ENCODE results near the gene CDH4.

CDH4 gene

DNA sequence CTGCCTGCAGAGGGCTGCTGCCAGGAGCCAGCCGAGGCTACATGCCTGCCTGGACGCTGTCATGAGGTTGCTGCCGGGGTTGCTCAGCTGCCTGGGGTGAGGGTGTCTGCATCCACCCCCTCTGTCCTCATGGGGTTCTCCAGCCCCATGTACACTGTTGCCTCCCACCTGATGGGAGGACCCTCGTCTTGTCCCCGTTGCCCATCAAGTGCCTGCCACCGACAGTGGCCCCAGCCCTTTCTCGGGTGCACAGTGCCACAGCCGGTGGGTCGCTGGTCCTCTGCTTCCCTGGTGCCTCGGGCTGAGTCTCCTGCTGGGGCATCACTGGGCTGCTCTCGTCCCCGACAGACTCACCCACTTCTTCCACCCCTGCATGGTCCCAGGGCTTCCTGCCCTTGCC is 313.7 kb downstream of the CDH4 start:
- no peak overlapping the region for H3K9ac ChIP-seq (ENCODE audit: low read depth, low read length)
- no peak overlapping the region for H3K4me2 ChIP-seq (ENCODE audit: low read length)
- H3K36me3 ChIP-seq (ENCODE audit: insufficient read depth, low read length): no peaks in the 10 kb centered on the region
- H3K4me1 ChIP-seq (ENCODE audit: control insufficient read depth, insufficient read depth, low read length): peaks cover 2% of the 10 kb centered on the region
- H3K4me3 ChIP-seq (ENCODE audit: low read length): no peak overlapping the region
- H3K27me3 ChIP-seq (ENCODE audit: control insufficient read depth, insufficient read depth, low read length): no peaks in the 10 kb centered on the region
- H3K9me3 ChIP-seq (replicated peaks; ENCODE audit: low read length): no peaks in the 10 kb centered on the region

DNA sequence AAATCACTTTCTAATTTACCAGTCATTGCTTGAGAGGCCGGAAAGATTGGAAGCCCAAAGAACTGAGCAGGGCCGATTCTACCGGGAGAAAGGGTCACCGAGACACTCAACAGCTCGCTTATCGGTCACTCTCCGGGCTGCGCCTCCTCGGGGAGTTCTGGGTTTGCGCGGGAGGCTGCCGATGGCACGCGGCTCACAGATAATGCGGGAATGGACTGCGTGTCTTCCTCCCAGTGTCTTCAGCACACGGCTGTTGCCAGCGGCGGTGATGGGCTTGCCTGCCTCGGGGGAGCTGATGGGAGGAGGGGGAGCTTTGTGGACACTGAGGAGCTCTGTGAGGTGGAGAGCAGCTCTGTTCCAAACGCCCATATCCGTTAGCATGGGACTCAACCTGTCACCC is 314.6 kb downstream of the CDH4 start:
- H3K4me1 ChIP-seq (ENCODE audit: control insufficient read depth, insufficient read depth, low read length): no peaks in the 10 kb centered on the region
- no peak overlapping the region for H3K9ac ChIP-seq (ENCODE audit: low read depth, low read length)
- H3K27me3 ChIP-seq (ENCODE audit: control insufficient read depth, insufficient read depth, low read length): no peaks in the 10 kb centered on the region
- no peak overlapping the region for H3K4me3 ChIP-seq (ENCODE audit: low read length)
- H3K4me2 ChIP-seq (ENCODE audit: low read length): no peak overlapping the region
- H3K9me3 ChIP-seq (replicated peaks; ENCODE audit: low read length): no peaks in the 10 kb centered on the region
- no peaks in the 10 kb centered on the region for H3K36me3 ChIP-seq (ENCODE audit: insufficient read depth, low read length)

DNA sequence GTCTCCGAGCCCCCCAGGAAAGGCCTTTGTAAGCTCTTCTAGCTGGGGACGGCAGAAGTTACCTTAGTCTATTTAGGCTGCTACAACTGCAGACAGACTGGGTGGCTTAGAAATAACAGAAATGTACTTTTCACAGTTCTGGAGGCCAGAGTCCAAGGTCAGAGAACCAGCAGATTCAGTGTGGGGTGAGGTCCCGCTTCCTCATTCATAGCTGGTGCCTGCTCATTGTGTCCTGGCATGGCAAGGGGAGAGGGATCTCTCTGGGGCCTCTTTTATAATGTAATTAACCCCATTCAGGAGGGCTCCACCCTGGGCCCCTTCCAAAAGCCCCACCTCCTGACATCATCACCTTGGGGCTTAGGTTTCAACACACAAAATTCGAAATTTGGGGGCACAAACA is 315.1 kb downstream of the CDH4 start:
- no peaks in the 10 kb centered on the region for H3K4me1 ChIP-seq (ENCODE audit: control insufficient read depth, insufficient read depth, low read length)
- H3K4me3 ChIP-seq (ENCODE audit: low read length): no peak overlapping the region
- H3K9me3 ChIP-seq (replicated peaks; ENCODE audit: low read length): no peaks in the 10 kb centered on the region
- no peak overlapping the region for H3K9ac ChIP-seq (ENCODE audit: low read depth, low read length)
- H3K36me3 ChIP-seq (ENCODE audit: insufficient read depth, low read length): no peaks in the 10 kb centered on the region
- no peak overlapping the region for H3K4me2 ChIP-seq (ENCODE audit: low read length)
- H3K27me3 ChIP-seq (ENCODE audit: control insufficient read depth, insufficient read depth, low read length): no peaks in the 10 kb centered on the region

DNA sequence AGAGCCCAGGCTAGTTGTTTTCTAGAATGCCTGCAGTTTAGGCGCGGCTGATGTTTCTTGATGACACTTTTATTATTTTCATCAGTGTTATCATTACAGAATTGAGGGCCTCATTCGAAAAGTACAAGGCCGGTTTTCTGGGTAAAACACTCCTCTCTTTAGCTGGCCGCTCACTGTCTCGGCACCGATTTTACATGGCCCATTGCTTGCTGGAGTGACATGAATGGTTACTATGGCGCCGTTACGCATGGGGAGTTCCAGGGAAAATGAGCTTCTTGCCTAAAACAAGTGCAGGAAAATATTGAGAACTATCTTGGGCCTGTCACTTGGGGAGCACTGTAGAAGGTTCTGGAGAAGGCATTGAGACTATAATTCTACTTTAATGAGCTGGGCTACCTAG is 317.8 kb downstream of the CDH4 start:
- Histone ChIP-seq H3K9ac (ENCODE audit: low read depth, low read length) (no peak overlapping the region), H3K4me2 (ENCODE audit: low read length) (no peak overlapping the region), H3K36me3 (ENCODE audit: insufficient read depth, low read length) (no peaks in the 10 kb centered on the region), H3K9me3 (replicated peaks; ENCODE audit: low read length) (no peaks in the 10 kb centered on the region), H3K4me3 (ENCODE audit: low read length) (no peak overlapping the region), H3K4me1 (ENCODE audit: control insufficient read depth, insufficient read depth, low read length) (no peaks in the 10 kb centered on the region), H3K27me3 (ENCODE audit: control insufficient read depth, insufficient read depth, low read length) (no peaks in the 10 kb centered on the region)

DNA sequence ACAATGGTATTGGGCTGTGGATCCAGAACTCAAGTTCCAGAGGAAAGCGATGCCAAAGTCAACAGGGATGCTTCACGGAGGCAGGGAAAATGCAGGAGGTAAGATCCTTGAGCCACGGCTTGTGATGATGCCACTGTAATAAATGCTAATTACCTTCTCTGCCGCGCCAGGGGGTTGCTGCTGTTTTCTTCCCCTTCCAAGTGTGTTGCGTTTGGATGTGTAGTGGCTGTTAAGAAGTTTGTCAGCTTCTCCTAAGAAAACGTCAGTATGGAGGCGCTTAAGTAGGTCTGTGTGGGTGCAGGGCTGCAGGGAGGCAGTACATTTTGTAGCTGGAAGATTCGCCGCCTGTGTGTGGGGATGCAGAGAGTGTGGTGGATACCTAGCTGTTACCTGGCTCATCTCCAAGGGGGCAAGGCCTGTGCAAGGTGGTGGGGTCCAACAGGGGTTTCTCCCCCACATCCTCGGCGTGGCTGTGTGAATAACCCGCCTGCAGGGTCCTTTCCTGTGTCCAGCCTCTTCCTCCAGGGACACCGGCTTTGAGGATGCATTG is 318.7 kb downstream of the CDH4 start:
- H3K36me3 ChIP-seq (ENCODE audit: insufficient read depth, low read length): no peaks in the 10 kb centered on the region
- H3K9me3 ChIP-seq (replicated peaks; ENCODE audit: low read length): no peaks in the 10 kb centered on the region
- no peak overlapping the region for H3K4me2 ChIP-seq (ENCODE audit: low read length)
- H3K4me3 ChIP-seq (ENCODE audit: low read length): no peak overlapping the region
- no peak overlapping the region for H3K9ac ChIP-seq (ENCODE audit: low read depth, low read length)
- H3K4me1 ChIP-seq (ENCODE audit: control insufficient read depth, insufficient read depth, low read length): no peaks in the 10 kb centered on the region
- H3K27me3 ChIP-seq (ENCODE audit: control insufficient read depth, insufficient read depth, low read length): no peaks in the 10 kb centered on the region

DNA sequence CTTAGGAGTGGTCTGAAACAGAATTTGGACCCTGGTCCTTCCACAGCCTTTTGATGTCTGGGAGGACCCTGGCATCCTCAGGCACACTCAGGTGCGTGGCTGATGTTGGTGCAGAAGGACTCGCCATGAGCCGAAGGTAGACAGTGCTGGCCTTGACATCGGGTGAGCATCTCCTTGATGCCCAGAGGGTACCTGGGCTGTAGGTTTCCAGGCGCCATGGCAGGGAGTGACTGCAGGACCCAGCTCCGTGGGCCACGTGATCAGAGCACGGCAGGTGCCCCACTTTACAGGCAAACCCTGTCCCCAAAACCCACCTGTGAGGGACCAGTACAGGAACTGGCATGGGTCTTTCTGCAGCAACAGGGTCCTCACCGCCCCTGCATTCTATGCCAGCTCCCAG is 319.2 kb downstream of the CDH4 start:
- no peak overlapping the region for H3K9ac ChIP-seq (ENCODE audit: low read depth, low read length)
- H3K4me3 ChIP-seq (ENCODE audit: low read length): no peak overlapping the region
- no peaks in the 10 kb centered on the region for H3K4me1 ChIP-seq (ENCODE audit: control insufficient read depth, insufficient read depth, low read length)
- H3K36me3 ChIP-seq (ENCODE audit: insufficient read depth, low read length): no peaks in the 10 kb centered on the region
- no peaks in the 10 kb centered on the region for H3K27me3 ChIP-seq (ENCODE audit: control insufficient read depth, insufficient read depth, low read length)
- no peaks in the 10 kb centered on the region for H3K9me3 ChIP-seq (replicated peaks; ENCODE audit: low read length)
- H3K4me2 ChIP-seq (ENCODE audit: low read length): no peak overlapping the region

DNA sequence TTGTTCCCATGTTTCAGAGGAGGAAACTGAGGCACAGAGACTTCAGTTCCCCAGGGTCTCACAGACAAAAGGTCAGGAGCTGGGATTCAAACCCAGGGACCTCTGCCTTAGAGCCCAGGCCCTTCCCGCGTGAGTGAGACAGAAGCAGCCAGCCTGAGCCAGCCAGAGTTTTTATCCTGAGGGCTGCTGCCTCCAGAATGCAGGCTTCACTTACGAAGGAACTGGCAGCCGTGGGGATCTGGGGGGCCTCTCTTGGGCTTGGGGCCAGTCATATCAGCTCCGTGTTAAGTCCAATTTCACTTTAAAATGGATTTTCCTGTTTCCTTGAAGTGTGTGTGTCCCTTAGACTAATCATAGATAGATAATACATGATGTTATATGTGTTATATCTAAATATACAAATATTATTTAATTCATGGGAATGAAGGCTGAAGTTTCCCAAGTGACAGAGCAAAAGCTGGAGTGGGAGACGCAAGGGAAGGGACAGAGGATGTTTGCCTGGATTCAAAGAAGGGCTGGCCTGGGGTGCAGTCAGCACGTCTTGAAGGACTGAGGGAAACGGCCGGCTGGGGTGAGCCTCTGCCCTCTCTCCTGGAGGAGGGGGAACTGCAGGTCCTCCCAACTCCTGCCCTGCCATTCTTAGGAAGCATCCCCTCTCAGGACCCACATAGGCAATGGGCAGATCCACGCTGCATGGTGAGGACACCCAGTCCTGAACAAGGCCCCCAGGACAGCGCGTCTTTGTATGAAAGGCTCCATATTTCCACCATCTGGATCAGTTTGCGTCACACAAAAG is 320.1 kb downstream of the CDH4 start:
- Histone ChIP-seq H3K4me2 (ENCODE audit: low read length) (no peak overlapping the region), H3K4me1 (ENCODE audit: control insufficient read depth, insufficient read depth, low read length) (no peaks in the 10 kb centered on the region), H3K4me3 (ENCODE audit: low read length) (no peak overlapping the region), H3K9ac (ENCODE audit: low read depth, low read length) (no peak overlapping the region), H3K36me3 (ENCODE audit: insufficient read depth, low read length) (no peaks in the 10 kb centered on the region), H3K27me3 (ENCODE audit: control insufficient read depth, insufficient read depth, low read length) (no peaks in the 10 kb centered on the region), H3K9me3 (replicated peaks; ENCODE audit: low read length) (no peaks in the 10 kb centered on the region)

DNA sequence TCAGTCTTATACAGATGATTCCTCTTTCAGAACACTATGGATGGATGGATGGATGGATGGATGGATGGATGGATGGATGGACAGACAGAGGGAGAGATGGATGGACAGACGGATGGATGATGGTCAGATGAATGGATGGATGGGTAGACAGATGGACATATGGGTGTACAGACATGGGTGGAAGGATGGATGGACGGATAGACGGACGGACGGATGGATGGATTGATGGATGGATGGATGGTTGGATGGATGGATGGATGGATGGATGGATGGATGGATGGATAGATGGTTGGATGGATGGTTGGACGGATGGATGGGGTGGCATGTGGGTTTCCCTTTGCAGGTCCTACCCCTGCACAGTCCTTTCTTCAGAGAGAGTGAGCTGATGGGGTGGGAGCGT is 320.7 kb downstream of the CDH4 start:
- Histone ChIP-seq H3K36me3 (ENCODE audit: insufficient read depth, low read length) (no peaks in the 10 kb centered on the region), H3K9me3 (replicated peaks; ENCODE audit: low read length) (no peaks in the 10 kb centered on the region), H3K4me3 (ENCODE audit: low read length) (no peak overlapping the region), H3K9ac (ENCODE audit: low read depth, low read length) (no peak overlapping the region), H3K4me2 (ENCODE audit: low read length) (no peak overlapping the region), H3K27me3 (ENCODE audit: control insufficient read depth, insufficient read depth, low read length) (no peaks in the 10 kb centered on the region), H3K4me1 (ENCODE audit: control insufficient read depth, insufficient read depth, low read length) (no peaks in the 10 kb centered on the region)

DNA sequence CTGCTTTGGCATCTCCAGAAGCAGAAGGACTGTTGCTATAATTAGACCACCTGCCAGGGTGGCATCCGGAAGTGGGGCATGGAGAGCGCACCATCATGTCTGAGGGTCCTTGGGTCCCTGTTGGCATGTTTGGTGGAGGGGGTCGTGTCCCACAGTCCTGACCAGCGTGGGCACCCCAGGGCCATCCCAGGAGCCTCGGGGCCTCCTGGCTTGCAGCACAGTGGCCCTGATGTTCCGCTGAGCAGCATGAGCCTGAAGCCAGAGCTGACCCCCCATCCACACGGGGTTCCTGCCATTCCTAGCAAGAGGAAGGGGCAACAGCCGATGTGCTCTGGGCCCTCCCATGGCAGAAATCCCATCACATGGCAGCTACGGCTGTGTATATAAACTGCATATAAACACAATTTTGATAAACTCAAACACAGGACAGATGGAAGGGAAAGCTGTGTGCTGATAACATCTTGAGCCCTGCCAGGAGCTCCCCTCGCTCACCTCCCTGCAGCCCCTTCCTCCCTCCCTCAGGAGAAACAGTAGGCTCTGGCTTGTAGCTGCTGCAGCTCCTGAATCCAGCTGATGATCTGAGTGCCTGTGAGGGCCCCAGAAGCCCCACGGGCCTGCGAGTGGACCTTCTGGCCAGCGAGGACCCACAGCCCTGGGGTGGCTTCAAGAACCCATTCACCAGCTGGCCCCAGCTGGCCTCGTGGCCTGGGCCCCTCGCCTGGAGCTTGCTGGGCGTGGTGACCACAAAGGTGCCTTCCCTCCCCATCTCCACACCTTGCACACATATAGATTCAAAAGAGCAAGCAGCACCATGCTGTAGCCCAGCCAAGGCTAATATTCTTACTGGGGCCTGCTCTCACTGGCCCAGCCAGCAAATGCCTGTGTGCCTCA is 321.6 kb downstream of the CDH4 start:
- no peaks in the 10 kb centered on the region for H3K9me3 ChIP-seq (replicated peaks; ENCODE audit: low read length)
- H3K9ac ChIP-seq (ENCODE audit: low read depth, low read length): no peak overlapping the region
- no peak overlapping the region for H3K4me3 ChIP-seq (ENCODE audit: low read length)
- no peaks in the 10 kb centered on the region for H3K4me1 ChIP-seq (ENCODE audit: control insufficient read depth, insufficient read depth, low read length)
- H3K36me3 ChIP-seq (ENCODE audit: insufficient read depth, low read length): no peaks in the 10 kb centered on the region
- H3K4me2 ChIP-seq (ENCODE audit: low read length): no peak overlapping the region
- H3K27me3 ChIP-seq (ENCODE audit: control insufficient read depth, insufficient read depth, low read length): no peaks in the 10 kb centered on the region

DNA sequence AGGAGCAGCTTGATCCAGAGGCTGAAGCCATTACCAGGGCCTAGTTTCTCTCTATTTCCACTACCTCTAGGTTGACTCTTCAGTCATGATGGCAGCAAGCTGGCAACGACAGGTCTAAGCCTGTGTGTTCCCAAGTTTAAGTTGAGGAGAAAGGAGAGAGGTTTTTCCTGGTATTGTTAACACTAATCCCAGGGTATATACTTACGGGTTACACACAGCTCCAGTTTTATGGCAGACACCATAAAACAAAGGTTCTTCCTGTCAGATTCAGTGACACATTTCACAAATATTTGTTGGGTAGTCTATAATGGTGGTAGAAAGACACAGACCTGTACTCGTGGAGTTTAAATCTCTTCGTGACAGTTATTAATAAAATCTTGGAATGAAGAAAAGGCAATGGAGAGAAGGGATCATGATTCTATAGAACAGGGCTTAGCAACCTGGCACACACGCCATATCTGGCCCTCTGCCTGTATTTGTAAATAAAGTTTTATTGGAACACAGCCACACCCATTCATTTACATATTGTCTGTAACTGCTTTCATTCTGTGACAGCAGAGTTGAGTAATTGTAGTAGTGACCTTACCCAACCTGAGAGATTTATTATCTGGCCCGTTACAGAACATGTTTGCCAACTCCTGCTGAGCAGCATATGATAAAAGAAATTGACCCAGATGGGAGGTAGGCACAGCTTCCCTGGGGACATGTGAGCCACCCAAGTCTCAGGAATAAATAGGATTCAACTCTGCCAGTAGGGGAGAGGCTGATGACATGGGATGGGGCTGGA is 323.3 kb downstream of the CDH4 start:
- H3K27me3 ChIP-seq (ENCODE audit: control insufficient read depth, insufficient read depth, low read length): no peaks in the 10 kb centered on the region
- H3K4me1 ChIP-seq (ENCODE audit: control insufficient read depth, insufficient read depth, low read length): no peaks in the 10 kb centered on the region
- no peak overlapping the region for H3K4me2 ChIP-seq (ENCODE audit: low read length)
- no peaks in the 10 kb centered on the region for H3K36me3 ChIP-seq (ENCODE audit: insufficient read depth, low read length)
- no peak overlapping the region for H3K4me3 ChIP-seq (ENCODE audit: low read length)
- H3K9me3 ChIP-seq (replicated peaks; ENCODE audit: low read length): no peaks in the 10 kb centered on the region
- no peak overlapping the region for H3K9ac ChIP-seq (ENCODE audit: low read depth, low read length)

DNA sequence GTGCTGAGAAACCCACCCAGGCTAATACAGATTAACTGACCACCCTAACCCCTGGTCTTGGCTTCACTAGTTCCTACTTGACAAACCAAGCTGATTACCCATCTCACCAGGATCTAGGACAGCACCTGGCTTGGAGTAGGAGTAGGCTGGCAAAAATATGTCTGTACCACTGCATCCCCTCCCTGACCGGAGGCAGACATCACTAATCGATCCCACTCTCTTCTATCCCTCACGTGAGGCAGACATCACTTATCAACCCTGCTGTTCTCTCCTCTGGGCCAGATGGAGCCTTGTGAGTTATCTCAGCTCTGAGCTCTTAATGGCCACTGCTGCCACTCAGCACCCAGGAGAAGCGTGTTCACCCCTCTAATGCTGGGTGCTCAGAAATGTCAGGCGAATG is 324.3 kb downstream of the CDH4 start:
- Histone ChIP-seq H3K9ac (ENCODE audit: low read depth, low read length) (no peak overlapping the region), H3K4me3 (ENCODE audit: low read length) (no peak overlapping the region), H3K4me2 (ENCODE audit: low read length) (no peak overlapping the region), H3K27me3 (ENCODE audit: control insufficient read depth, insufficient read depth, low read length) (no peaks in the 10 kb centered on the region), H3K9me3 (replicated peaks; ENCODE audit: low read length) (no peaks in the 10 kb centered on the region), H3K4me1 (ENCODE audit: control insufficient read depth, insufficient read depth, low read length) (no peaks in the 10 kb centered on the region), H3K36me3 (ENCODE audit: insufficient read depth, low read length) (no peaks in the 10 kb centered on the region)
